ENCODE measurements around the gene MSRB2. TPM values are rescaled to one million over a fixed set of nuclear protein-coding genes. Genes with fewer than 3 reads are reported as not detected.
"Not testable (repeated sequence)": the region's sequence is repeated elsewhere in the genome, so short reads cannot be mapped to it uniquely, and the experiment has no call there.

MSRB2 gene
- total RNA-seq, 2 donors from 2014 or later: 29.2 to 43.2 TPM

DNA sequence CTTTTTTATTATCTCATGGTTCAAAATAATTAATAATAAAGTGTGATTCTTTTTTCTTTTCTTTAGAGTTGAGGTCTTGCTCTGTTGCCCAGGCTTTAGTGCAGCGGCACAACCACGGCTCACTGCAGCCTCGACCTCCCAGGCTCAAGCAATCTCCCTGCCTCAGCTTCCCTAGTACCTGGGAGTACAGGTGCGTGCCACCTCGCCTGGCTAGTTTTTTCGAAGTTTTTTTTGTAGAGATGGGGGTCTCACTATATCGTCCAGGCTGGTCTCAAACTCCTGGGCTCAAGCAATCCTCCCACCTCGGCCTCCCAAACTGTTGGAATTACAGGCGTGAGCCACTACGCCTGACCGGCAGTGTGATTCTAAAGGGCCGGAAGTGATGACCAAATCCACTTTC is 28.0 kb upstream of the MSRB2 start:
- no peak overlapping the region for H3K9ac ChIP-seq (ENCODE audit: low read depth in 2 of 2, low read length in 2 of 2)
- no peak overlapping the region for H3K4me3 ChIP-seq
- DNase-seq: no peak
- intact Hi-C loops (cut with DNase I): loop anchor here (5.0 to 10.0 kb wide), 3 partner anchors 80 to 1063 kb away; partner anchors contain the start of gene DNAJC1
- H3K4me1 ChIP-seq: peaks cover 8% of the 10 kb centered on the region
- TF ChIP-seq, protein P1, sequence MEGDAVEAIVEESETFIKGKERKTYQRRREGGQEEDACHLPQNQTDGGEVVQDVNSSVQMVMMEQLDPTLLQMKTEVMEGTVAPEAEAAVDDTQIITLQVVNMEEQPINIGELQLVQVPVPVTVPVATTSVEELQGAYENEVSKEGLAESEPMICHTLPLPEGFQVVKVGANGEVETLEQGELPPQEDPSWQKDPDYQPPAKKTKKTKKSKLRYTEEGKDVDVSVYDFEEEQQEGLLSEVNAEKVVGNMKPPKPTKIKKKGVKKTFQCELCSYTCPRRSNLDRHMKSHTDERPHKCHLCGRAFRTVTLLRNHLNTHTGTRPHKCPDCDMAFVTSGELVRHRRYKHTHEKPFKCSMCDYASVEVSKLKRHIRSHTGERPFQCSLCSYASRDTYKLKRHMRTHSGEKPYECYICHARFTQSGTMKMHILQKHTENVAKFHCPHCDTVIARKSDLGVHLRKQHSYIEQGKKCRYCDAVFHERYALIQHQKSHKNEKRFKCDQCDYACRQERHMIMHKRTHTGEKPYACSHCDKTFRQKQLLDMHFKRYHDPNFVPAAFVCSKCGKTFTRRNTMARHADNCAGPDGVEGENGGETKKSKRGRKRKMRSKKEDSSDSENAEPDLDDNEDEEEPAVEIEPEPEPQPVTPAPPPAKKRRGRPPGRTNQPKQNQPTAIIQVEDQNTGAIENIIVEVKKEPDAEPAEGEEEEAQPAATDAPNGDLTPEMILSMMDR (IDR thresholded peaks at IDR 0.05): no peak
- H3K36me3 ChIP-seq: no peaks in the 10 kb centered on the region
- no peaks in the 10 kb centered on the region for H3K9me3 ChIP-seq
- no peaks in the 10 kb centered on the region for H3K27me3 ChIP-seq
- no peak overlapping the region for H3K27ac ChIP-seq

DNA sequence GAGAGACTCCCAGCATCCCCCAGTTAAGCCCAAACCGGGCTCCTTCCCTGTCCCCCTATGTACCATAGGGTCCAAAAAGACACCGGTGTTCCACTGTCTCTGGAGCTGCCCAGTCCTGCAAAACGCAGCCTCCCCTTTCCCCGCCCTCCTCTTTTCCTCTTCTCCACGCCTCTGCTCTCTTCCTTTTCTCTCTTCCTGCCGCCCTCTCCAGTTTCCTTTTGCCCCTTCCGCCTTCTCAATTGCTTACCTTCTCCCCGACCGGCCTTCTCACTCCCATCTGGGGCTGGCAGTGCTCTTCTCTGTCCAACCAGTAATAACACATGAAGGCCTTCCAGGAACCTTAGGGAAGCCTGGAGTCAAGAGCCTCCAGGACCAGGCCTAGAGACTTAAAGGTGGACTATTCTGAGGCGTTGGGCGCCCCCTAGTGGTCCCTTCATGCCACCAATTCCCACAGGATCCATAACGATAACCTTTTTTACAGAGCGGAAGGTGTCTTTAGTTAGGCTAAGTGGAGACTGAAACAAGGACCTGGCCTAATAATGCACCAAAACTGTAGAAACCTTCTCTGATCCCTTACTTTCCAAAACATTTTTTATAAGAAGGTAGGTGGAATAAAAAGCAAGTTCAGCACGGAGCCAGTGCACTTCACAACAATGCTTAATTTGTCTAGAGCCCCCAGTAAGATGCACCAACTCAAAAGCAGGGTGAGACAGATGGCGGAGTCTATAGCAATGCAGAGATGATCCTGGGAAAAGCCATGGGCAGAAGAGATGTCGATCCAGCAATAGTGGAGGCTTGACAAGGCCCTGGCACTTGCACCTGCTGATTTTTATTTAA is 27.2 kb upstream of the MSRB2 start:
- intact Hi-C loops (cut with DNase I): loop anchor here (5.0 to 10.0 kb wide), 3 partner anchors 81 to 1063 kb away; partner anchors contain the start of gene DNAJC1
- H3K27me3 ChIP-seq: no peaks in the 10 kb centered on the region
- no peaks in the 10 kb centered on the region for H3K36me3 ChIP-seq
- peak; percentile 85 for DNase-seq
- no peak overlapping the region for H3K9ac ChIP-seq (ENCODE audit: low read depth in 2 of 2, low read length in 2 of 2)
- H3K27ac ChIP-seq: no peak overlapping the region
- H3K4me1 ChIP-seq: peaks cover 8% of the 10 kb centered on the region
- TF ChIP-seq, protein P1 (IDR thresholded peaks at IDR 0.05): peak; percentile 90
- H3K9me3 ChIP-seq: no peaks in the 10 kb centered on the region
- no peak overlapping the region for H3K4me3 ChIP-seq

GRCh38 chr10:23069019-23069815 is 26.2 kb upstream of the MSRB2 start:
- Histone ChIP-seq H3K36me3 (no peaks in the 10 kb centered on the region), H3K4me3 (no peak overlapping the region), H3K9ac (ENCODE audit: low read depth in 2 of 2, low read length in 2 of 2) (no peak overlapping the region), H3K27ac (no peak overlapping the region), H3K27me3 (no peaks in the 10 kb centered on the region), H3K9me3 (no peaks in the 10 kb centered on the region), H3K4me1 (peaks cover 8% of the 10 kb centered on the region)
- TF ChIP-seq, protein P1 (IDR thresholded peaks at IDR 0.05): no peak
- intact Hi-C loops (cut with DNase I): loop anchor here (5.0 to 10.0 kb wide), 3 partner anchors 82 to 1064 kb away; partner anchors contain the start of gene DNAJC1
- DNase-seq: no peak

DNA sequence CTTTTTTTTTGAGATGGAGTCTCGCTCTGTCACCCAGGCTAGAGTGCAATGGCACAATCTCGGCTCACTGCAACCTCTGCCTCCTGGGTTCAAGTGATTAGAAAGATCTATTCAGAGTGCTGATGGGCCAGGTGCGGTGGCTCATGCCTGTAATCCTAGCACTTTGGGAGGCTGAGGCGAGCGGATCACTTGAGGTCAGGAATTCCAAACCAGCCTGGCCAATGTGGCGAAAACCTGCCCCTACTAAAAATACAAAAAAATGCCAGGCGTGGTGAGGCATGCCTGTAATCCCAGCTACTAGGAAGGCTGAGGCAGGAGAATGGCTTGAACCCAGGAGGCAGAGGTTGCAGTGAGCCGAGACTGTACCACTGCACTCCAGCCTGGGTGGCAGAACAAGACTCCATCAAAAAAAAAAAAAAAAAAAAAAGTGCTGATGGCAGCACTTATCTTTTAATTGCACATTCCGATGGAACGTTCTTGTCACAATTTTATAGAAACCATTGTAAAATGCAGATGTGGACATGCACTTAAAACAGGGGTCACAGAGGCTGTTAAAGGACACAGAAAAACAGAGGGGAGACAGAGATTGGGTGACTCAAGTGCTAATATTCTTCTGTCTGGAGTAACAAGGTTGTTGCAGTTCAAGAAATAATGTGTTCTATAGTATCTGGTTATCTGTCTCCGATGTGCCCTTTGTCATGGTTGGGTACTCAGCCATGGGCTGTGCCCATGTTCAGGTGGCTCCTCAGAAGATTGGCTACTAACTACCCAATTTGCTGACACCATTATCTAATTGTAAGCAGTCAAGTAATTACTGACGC is 25.1 kb upstream of the MSRB2 start:
- DNase-seq; H3K36me3 ChIP-seq; H3K27ac ChIP-seq; intact Hi-C loops (cut with DNase I); H3K27me3 ChIP-seq; H3K9me3 ChIP-seq; H3K4me3 ChIP-seq; H3K4me1 ChIP-seq; H3K9ac ChIP-seq (ENCODE audit: low read depth in 2 of 2, low read length in 2 of 2): not testable (repeated sequence)

DNA sequence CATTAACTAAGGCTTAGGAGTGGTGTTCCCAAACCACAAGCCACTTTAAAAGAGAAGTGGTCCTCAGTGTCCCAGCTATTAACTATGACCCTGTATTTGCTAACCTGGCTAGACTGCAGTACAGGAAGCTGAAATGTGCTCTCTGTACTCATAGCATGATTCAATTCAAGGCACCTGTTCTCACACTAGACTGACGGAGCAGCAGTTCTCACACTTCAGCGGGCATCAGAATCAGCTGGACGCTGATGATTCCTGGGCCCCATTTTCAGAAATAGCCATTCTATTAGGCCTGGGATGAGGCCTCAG is 24.5 kb upstream of the MSRB2 start:
- no peaks in the 10 kb centered on the region for H3K4me1 ChIP-seq
- no peaks in the 10 kb centered on the region for H3K27me3 ChIP-seq
- H3K9me3 ChIP-seq: no peaks in the 10 kb centered on the region
- H3K9ac ChIP-seq (ENCODE audit: low read depth in 2 of 2, low read length in 2 of 2): no peak overlapping the region
- TF ChIP-seq, protein P1 (IDR thresholded peaks at IDR 0.05): no peak
- no peak overlapping the region for H3K4me3 ChIP-seq
- DNase-seq: no peak
- H3K36me3 ChIP-seq: no peaks in the 10 kb centered on the region
- no peak overlapping the region for H3K27ac ChIP-seq
- intact Hi-C loops (cut with DNase I): no loop called here

DNA sequence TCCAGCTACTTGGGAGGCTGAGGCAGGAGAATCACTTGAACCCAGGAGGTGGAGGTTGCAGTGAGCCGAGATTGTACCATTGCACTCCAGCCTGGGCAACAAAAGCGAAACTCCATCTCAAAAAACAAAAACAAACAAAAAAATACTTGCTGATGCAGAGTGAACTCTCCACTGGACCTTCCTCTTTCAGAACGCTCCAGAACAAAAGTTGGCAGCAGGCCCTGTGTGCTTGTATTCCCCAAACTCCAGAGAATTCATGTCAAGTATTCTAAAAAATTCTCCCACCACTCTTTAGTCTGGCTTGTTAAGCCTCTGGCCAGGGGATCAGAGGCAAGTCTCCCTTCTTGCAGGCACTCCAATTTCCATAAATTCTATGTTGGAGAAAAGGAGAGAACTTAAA is 22.8 kb upstream of the MSRB2 start:
- H3K4me1 ChIP-seq; intact Hi-C loops (cut with DNase I); H3K4me3 ChIP-seq; DNase-seq; H3K9ac ChIP-seq (ENCODE audit: low read depth in 2 of 2, low read length in 2 of 2); H3K27ac ChIP-seq; H3K27me3 ChIP-seq; H3K9me3 ChIP-seq; H3K36me3 ChIP-seq: not testable (repeated sequence)
